ENCODE results near the gene CST11. TPM values are rescaled to one million over a fixed set of nuclear protein-coding genes. Genes with fewer than 3 reads are reported as not detected.

CST11 gene
- not detected for total RNA-seq
- not detected for polyA plus RNA-seq

GRCh38 chr20:23452776-23453175, at the start of gene CST11:
Gene CST11, minus strand, starts transcription at chr20:23452876. Its CDS starts 65 bp downstream, at chr20:23452811.
- Histone ChIP-seq H3K4me1 (ENCODE audit: insufficient read depth) (no peaks in the 10 kb centered on the region), H3K4me3 (ENCODE audit: low read depth, low read length) (no peak within 1 kb of the TSS), H3K36me3 (ENCODE audit: insufficient read depth) (no peaks in the 10 kb centered on the region), H3K27ac (ENCODE audit: low read depth) (no peak within 1 kb of the TSS)
- no peak for DNase-seq (ENCODE audit: extremely low spot score)
- WGBS: 49% methylated on average over 4 of the region's 4 CpGs

GRCh38 chr20:23501926-23502325, 49.2 kb upstream of the CST11 start:
- Histone ChIP-seq H3K4me3 (ENCODE audit: low read depth, low read length) (no peak overlapping the region), H3K27ac (ENCODE audit: low read depth) (no peak overlapping the region), H3K4me1 (ENCODE audit: insufficient read depth) (no peaks in the 10 kb centered on the region), H3K36me3 (ENCODE audit: insufficient read depth) (no peaks in the 10 kb centered on the region)
- 86% methylated on average over 4 of the region's 4 CpGs for WGBS
- no peak for DNase-seq (ENCODE audit: extremely low spot score)

GRCh38 chr20:23497536-23497935, 44.9 kb upstream of the CST11 start:
- Histone ChIP-seq H3K4me1 (ENCODE audit: insufficient read depth) (no peaks in the 10 kb centered on the region), H3K27ac (ENCODE audit: low read depth) (no peak overlapping the region), H3K36me3 (ENCODE audit: insufficient read depth) (no peaks in the 10 kb centered on the region), H3K4me3 (ENCODE audit: low read depth, low read length) (no peak overlapping the region)
- 44% methylated on average over 1 of the region's 1 CpG for WGBS
- DNase-seq (ENCODE audit: extremely low spot score): no peak

- 77% methylated on average over 3 of the region's 3 CpGs for WGBS
- Histone ChIP-seq H3K36me3 (ENCODE audit: insufficient read depth) (no peaks in the 10 kb centered on the region), H3K4me3 (ENCODE audit: low read depth, low read length) (no peak overlapping the region), H3K27ac (ENCODE audit: low read depth) (no peak overlapping the region), H3K4me1 (ENCODE audit: insufficient read depth) (no peaks in the 10 kb centered on the region)
- DNase-seq (ENCODE audit: extremely low spot score): no peak
Observed at GRCh38 chr20:23493172-23493772, 40.6 kb upstream of the CST11 start.

GRCh38 chr20:23492292-23492691, 39.6 kb upstream of the CST11 start:
- Histone ChIP-seq H3K27ac (ENCODE audit: low read depth) (no peak overlapping the region), H3K4me3 (ENCODE audit: low read depth, low read length) (no peak overlapping the region), H3K4me1 (ENCODE audit: insufficient read depth) (no peaks in the 10 kb centered on the region), H3K36me3 (ENCODE audit: insufficient read depth) (no peaks in the 10 kb centered on the region)
- no peak for DNase-seq (ENCODE audit: extremely low spot score)

GRCh38 chr20:23490817-23491216, 38.1 kb upstream of the CST11 start, which contains the start of gene CST8:
Gene CST8, plus strand, starts transcription at chr20:23491117. Its CDS starts 551 bp downstream, at chr20:23491668.
- H3K4me3 ChIP-seq (ENCODE audit: low read depth, low read length): no peak within 1 kb of the TSS
- no peak within 1 kb of the TSS for H3K27ac ChIP-seq (ENCODE audit: low read depth)
- 93% methylated on average over 5 of the region's 5 CpGs for WGBS
- H3K36me3 ChIP-seq (ENCODE audit: insufficient read depth): no peaks in the 10 kb centered on the region
- DNase-seq (ENCODE audit: extremely low spot score): no peak
- H3K4me1 ChIP-seq (ENCODE audit: insufficient read depth): no peaks in the 10 kb centered on the region

GRCh38 chr20:23488996-23489395, 36.3 kb upstream of the CST11 start:
- H3K36me3 ChIP-seq (ENCODE audit: insufficient read depth): no peaks in the 10 kb centered on the region
- H3K4me1 ChIP-seq (ENCODE audit: insufficient read depth): no peaks in the 10 kb centered on the region
- no peak for DNase-seq (ENCODE audit: extremely low spot score)
- H3K4me3 ChIP-seq (ENCODE audit: low read depth, low read length): no peak overlapping the region
- 68% methylated on average over 3 of the region's 3 CpGs for WGBS
- H3K27ac ChIP-seq (ENCODE audit: low read depth): no peak overlapping the region

- Histone ChIP-seq H3K27ac (ENCODE audit: low read depth) (no peak overlapping the region), H3K4me1 (ENCODE audit: insufficient read depth) (no peaks in the 10 kb centered on the region), H3K36me3 (ENCODE audit: insufficient read depth) (no peaks in the 10 kb centered on the region), H3K4me3 (ENCODE audit: low read depth, low read length) (no peak overlapping the region)
- whole genome bisulfite sequencing: 77% methylated on average over 2 of the region's 2 CpGs
- no peak for DNase-seq (ENCODE audit: extremely low spot score)
Observed at GRCh38 chr20:23488470-23488869, 35.8 kb upstream of the CST11 start.

- H3K36me3 ChIP-seq (ENCODE audit: insufficient read depth): no peaks in the 10 kb centered on the region
Observed at GRCh38 chr20:23484081-23484480, 31.4 kb upstream of the CST11 start.

GRCh38 chr20:23482138-23482537, 29.5 kb upstream of the CST11 start:
- Histone ChIP-seq H3K27ac (ENCODE audit: low read depth) (no peak overlapping the region), H3K4me3 (ENCODE audit: low read depth, low read length) (no peak overlapping the region), H3K36me3 (ENCODE audit: insufficient read depth) (no peaks in the 10 kb centered on the region), H3K4me1 (ENCODE audit: insufficient read depth) (no peaks in the 10 kb centered on the region)
- DNase-seq (ENCODE audit: extremely low spot score): no peak
- 64% methylated on average over 2 of the region's 2 CpGs for WGBS

More at GRCh38 chr20:23484081-23484480, 31.4 kb upstream of the CST11 start:
- no peak for DNase-seq (ENCODE audit: extremely low spot score)
- WGBS: 72% methylated on average over 4 of the region's 4 CpGs
- no peaks in the 10 kb centered on the region for H3K4me1 ChIP-seq (ENCODE audit: insufficient read depth)
- no peak overlapping the region for H3K27ac ChIP-seq (ENCODE audit: low read depth)
- H3K4me3 ChIP-seq (ENCODE audit: low read depth, low read length): no peak overlapping the region

- 80% methylated on average over 4 of the region's 4 CpGs for WGBS
- no peaks in the 10 kb centered on the region for H3K4me1 ChIP-seq (ENCODE audit: insufficient read depth)
- no peak for DNase-seq (ENCODE audit: extremely low spot score)
- H3K4me3 ChIP-seq (ENCODE audit: low read depth, low read length): no peak overlapping the region
- no peaks in the 10 kb centered on the region for H3K36me3 ChIP-seq (ENCODE audit: insufficient read depth)
- no peak overlapping the region for H3K27ac ChIP-seq (ENCODE audit: low read depth)
Observed at GRCh38 chr20:23479043-23479442, 26.4 kb upstream of the CST11 start.

GRCh38 chr20:23477223-23477622, 24.5 kb upstream of the CST11 start:
- Histone ChIP-seq H3K27ac (ENCODE audit: low read depth) (no peak overlapping the region), H3K4me1 (ENCODE audit: insufficient read depth) (no peaks in the 10 kb centered on the region), H3K4me3 (ENCODE audit: low read depth, low read length) (no peak overlapping the region), H3K36me3 (ENCODE audit: insufficient read depth) (no peaks in the 10 kb centered on the region)
- DNase-seq (ENCODE audit: extremely low spot score): no peak
- WGBS: 71% methylated on average over 3 of the region's 3 CpGs

- no peaks in the 10 kb centered on the region for H3K4me1 ChIP-seq (ENCODE audit: insufficient read depth)
- DNase-seq (ENCODE audit: extremely low spot score): no peak
- 72% methylated on average over 6 of the region's 6 CpGs for whole genome bisulfite sequencing
- H3K27ac ChIP-seq (ENCODE audit: low read depth): no peak overlapping the region
- H3K4me3 ChIP-seq (ENCODE audit: low read depth, low read length): no peak overlapping the region
- H3K36me3 ChIP-seq (ENCODE audit: insufficient read depth): no peaks in the 10 kb centered on the region
Observed at GRCh38 chr20:23476015-23476754, 23.5 kb upstream of the CST11 start.

- Histone ChIP-seq H3K27ac (ENCODE audit: low read depth) (no peak overlapping the region), H3K36me3 (ENCODE audit: insufficient read depth) (no peaks in the 10 kb centered on the region), H3K4me1 (ENCODE audit: insufficient read depth) (no peaks in the 10 kb centered on the region), H3K4me3 (ENCODE audit: low read depth, low read length) (no peak overlapping the region)
- WGBS: 93% methylated on average over 5 of the region's 5 CpGs
- no peak for DNase-seq (ENCODE audit: extremely low spot score)
Observed at GRCh38 chr20:23475395-23475794, 22.7 kb upstream of the CST11 start.

Data from urinary bladder (tissue), 4 donors.